Brain microvascular endothelial cell (primary cell): Measurements from ENCODE around the gene LTB.

ENCODE experiments used
- DNase-seq: peaks from one replicate; pipeline ENCODE4 v3.0.0-alpha.2; 2020
- H3K27ac ChIP-seq: fragments of 250-450 bp; sonication (Bioruptor Pico); 2 replicates; pipeline ENCODE4 v1.5.1; 2020; ENCODE audit warnings: mild to moderate bottlenecking, moderate library complexity
- H3K27me3 ChIP-seq: fragments of 250-450 bp; sonication (Bioruptor Pico); replicated peaks from 2 replicates; pipeline ENCODE4 v1.5.1; 2020; ENCODE audit warnings: mild to moderate bottlenecking
- H3K36me3 ChIP-seq: fragments of 250-450 bp; sonication (Bioruptor Pico); replicated peaks from 2 replicates; pipeline ENCODE4 v1.5.1; 2020; ENCODE audit warnings: mild to moderate bottlenecking
- H3K4me3 ChIP-seq: 2 replicates; pipeline ENCODE4 v1.5.1; 2011; ENCODE audit warnings: low read depth, mild to moderate bottlenecking, control low read depth, low read length, moderate library complexity
- in situ Hi-C: cut with HindIII; loops from 2 replicates; pipeline ENCODE4 v1.10.0; 2017; ENCODE audit warnings: low sequenced_read_pairs, low pct_ligation_motif_present
- TF ChIP-seq, protein P1 (sequence below): IDR thresholded peaks from 2 replicates; pipeline ENCODE4 v1.5.1; 2011; ENCODE audit warnings: low read depth, mild to moderate bottlenecking, moderate library complexity, low read length, control low read depth, inconsistent platforms; ENCODE audit errors: missing control alignments

The LTB gene

DNA sequence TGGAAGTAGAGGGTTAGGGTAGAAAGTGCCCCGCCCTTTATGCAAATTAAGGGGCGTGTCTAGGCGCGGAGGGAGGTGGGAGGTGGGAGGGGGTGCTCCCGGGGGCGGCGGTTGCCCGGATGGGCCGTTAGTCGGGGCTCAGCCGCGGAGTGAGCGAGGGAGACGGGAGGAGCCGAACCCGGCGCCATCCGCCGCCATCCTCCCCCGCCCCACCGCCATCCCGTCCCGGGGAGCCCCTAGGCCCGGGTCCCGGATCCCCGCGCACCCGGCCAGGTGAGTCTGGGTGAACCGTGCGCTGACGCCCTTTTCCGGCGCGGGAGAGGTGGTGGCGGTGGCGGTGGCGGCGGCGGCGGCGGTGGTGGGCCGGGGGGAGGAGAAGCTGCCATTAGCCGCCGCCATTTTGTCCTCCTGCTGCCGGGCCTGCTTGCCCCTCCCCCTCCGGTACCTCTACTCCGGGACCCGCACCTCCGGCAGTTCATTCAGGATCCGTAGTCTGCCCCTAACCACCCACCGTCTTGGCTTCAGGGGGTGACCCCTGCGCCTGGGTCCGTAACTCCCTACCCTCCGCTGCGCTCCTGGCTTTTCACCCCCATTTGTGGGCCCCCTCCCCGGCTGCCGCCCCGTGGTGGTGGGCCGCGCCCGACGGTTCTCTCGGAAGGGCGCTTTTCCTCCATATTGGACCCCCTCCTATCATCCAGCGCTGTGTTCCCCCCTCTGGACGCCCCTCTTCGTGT is 38.5 kb upstream of the LTB start, which contains the start of gene PRRC2A:
Gene PRRC2A (plus strand): TSS at position 130 of the 734 bp plus-strand sequence. CDS start 2,075 bp downstream, outside the sequence.
- DNase-seq: peak; percentile 46
- in situ Hi-C loops: no loop called here
- no peaks in the 10 kb centered on the region for H3K27me3 ChIP-seq
- peak within 1 kb of the TSS; percentile 94 for H3K4me3 ChIP-seq
- peaks cover 32% of the 10 kb centered on the region for H3K36me3 ChIP-seq
- peak within 1 kb of the TSS; percentile 93 for H3K27ac ChIP-seq
- TF ChIP-seq, protein P1, sequence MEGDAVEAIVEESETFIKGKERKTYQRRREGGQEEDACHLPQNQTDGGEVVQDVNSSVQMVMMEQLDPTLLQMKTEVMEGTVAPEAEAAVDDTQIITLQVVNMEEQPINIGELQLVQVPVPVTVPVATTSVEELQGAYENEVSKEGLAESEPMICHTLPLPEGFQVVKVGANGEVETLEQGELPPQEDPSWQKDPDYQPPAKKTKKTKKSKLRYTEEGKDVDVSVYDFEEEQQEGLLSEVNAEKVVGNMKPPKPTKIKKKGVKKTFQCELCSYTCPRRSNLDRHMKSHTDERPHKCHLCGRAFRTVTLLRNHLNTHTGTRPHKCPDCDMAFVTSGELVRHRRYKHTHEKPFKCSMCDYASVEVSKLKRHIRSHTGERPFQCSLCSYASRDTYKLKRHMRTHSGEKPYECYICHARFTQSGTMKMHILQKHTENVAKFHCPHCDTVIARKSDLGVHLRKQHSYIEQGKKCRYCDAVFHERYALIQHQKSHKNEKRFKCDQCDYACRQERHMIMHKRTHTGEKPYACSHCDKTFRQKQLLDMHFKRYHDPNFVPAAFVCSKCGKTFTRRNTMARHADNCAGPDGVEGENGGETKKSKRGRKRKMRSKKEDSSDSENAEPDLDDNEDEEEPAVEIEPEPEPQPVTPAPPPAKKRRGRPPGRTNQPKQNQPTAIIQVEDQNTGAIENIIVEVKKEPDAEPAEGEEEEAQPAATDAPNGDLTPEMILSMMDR: no peak

DNA sequence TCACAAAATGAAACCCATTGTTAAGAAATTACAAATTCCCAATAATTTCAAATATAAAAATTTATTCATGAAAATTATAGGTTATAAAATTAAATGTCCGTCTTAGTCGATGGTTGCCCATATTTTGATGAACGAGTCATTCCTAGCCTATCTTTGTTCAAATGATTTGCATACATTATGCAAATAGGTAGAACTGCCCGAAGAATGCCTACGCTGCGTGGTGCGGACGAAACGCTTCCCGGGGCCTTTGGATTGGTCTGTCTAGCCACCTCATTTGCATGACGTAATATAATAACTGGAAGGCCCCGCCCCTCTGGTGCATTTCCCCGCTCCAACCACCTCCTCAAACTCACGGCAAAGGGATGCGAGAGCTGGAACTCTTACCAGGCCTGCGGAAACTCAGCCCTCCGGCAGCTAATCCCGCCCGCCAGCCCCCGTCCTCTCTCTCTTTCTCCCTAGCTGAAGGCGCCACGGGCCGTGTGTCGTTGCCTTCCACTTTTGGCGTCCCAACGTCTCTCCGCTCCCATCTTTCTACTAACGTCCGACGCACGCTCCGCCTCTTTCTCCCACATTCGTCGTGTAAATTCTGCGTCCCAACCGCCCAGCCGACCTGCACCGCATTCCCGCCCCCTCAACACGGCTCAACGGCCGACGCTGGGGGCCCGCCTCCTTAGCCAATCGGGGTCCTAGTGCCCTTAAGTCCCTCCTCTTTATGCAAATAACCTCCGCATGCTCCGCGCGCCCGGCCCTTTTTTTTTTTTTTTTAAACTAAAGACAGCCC is 37.8 kb upstream of the LTB start:
- Histone ChIP-seq H3K27ac (peak overlapping the region; percentile 92), H3K4me3 (peak overlapping the region; percentile 74), H3K27me3 (no peaks in the 10 kb centered on the region), H3K36me3 (peaks cover 24% of the 10 kb centered on the region)
- peak; percentile 98 for DNase-seq
- TF ChIP-seq, protein P1: no peak
- in situ Hi-C loops: no loop called here

DNA sequence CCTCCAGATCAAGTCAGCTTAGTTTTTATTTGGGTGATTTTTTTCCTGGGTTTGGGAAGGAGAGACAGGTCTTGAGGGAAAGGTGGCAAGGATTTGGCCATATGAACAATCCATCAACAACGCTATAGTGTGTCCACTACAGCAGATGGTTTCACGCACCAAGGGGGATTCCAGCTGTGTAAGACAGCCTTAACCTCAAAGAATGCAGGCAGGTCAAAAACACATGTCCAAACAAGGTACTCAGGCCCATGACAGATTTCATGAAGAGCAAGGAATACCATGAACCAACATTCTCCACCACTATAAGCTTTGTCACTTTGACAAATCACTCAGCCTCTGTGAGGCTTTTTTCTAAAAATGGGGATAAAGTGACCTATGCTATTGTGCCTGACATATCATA is 34.8 kb upstream of the LTB start:
- in situ Hi-C loops: no loop called here
- no peak overlapping the region for H3K27ac ChIP-seq
- no peaks in the 10 kb centered on the region for H3K27me3 ChIP-seq
- TF ChIP-seq, protein P1: no peak
- no peak overlapping the region for H3K4me3 ChIP-seq
- no peaks in the 10 kb centered on the region for H3K36me3 ChIP-seq
- no peak for DNase-seq

DNA sequence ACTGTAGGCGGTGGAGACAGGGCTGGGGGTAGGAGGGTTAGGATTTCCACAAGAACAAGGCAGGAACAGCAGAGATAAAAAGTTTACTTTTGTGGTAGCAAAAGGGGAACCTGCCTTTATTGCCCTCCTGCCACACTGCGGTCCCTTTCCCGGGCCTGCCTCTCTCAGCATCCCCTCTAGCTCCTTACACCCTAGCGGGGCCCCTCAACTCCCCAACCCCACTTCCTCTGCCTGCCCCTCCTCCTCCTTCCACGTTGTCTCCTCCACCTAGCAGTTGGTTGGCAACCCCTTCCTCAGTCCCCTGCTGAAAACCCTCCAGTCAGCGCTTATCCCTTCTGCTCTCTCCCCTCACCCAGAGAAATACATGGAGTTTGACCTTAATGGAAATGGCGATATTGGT is 33.5 kb upstream of the LTB start:
- TF ChIP-seq, protein P1: no peak
- no peak for DNase-seq
- H3K4me3 ChIP-seq: no peak overlapping the region
- no peak overlapping the region for H3K27ac ChIP-seq
- no peaks in the 10 kb centered on the region for H3K27me3 ChIP-seq
- in situ Hi-C loops: no loop called here
- no peaks in the 10 kb centered on the region for H3K36me3 ChIP-seq

DNA sequence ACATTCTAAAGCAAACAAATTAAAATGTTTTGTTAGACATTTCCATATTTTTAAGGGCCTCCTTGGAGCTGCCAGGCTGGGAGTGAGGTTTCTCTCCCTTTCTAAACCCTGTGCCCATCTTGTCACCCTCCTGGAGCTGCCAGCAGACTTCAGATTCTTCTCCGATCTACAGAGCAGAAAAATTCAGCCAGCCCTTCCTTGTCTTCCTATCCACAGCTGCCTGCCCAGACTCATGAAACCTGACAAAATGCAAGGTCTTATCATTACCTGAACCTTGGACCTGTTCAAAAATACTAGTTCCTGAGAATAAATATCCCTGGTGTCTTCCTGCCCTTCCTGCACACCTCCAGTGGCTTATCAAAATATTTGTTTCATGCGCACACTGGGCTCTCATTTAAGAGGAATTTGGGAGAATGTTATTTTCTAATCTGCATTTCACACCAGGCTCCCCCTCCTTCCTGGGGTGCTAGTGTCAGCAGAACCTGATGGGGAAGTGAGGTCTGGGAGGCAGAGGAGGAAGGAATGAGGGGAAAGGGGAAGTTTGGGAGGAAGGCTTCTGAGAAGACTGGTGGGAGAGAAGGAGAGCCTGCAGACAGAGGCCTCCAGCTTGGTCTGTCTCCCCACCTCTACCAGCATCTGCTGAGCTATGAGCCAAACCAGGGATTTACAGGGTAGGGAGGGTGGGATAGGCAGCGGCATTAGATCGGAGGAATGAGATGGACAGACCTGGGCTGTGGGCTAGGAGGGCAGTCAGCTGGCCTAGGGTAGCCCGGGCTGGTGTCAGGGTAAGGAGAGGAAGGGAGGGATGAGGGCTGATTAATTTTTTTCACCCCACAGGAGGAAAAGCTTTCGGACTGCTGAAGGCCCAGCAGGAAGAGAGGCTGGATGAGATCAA is 32.7 kb upstream of the LTB start, which contains the start of gene AIF1:
Gene AIF1 (plus strand): TSS at position 551 of the 895 bp plus-strand sequence. CDS start 96 bp downstream, at position 647.
- Histone ChIP-seq H3K4me3 (no peak within 1 kb of the TSS), H3K36me3 (no peaks in the 10 kb centered on the region), H3K27me3 (no peaks in the 10 kb centered on the region), H3K27ac (no peak within 1 kb of the TSS)
- TF ChIP-seq, protein P1: no peak
- in situ Hi-C loops: no loop called here
- DNase-seq: no peak
